ENCODE measurements around the gene SLX1A. TPM values are rescaled to one million over a fixed set of nuclear protein-coding genes. Genes with fewer than 3 reads are reported as not detected.
"Not testable (repeated sequence)": the region's sequence is repeated elsewhere in the genome, so short reads cannot be mapped to it uniquely, and the experiment has no call there.

The SLX1A gene
- total and polyA plus RNA-seq, 2 donors (not counting 1 experiment from before 2014, with no cell fraction given): 64.6 to 108 TPM

GRCh38 chr16:30194172-30194925 is 674 bp downstream of the SLX1A start:
- intact Hi-C loops (cut with micrococcal nuclease); H3K4me2 ChIP-seq (replicated peaks; ENCODE audit: low read depth, low read length, poor library complexity, severe bottlenecking); H3K27me3 Mint-ChIP-seq; POLR2A ChIA-PET; H3K27ac ChIP-seq (ENCODE audit: low read length in 2 of 2); H3K9me3 Mint-ChIP-seq (ENCODE audit: insufficient read depth); H3K9ac ChIP-seq (ENCODE audit: low read length); H3K4me3 Mint-ChIP-seq; H3K27me3 ChIP-seq (replicated peaks in 1 of 4; ENCODE audit: control extremely low read depth in 1 of 4, control insufficient read depth in 3 of 4, insufficient read depth in 4 of 4, low read length in 3 of 4); H3K79me2 ChIP-seq (ENCODE audit: control insufficient read depth, insufficient read depth, low read length); CTCF ChIA-PET; DNase-seq; H3K27ac Mint-ChIP-seq; H2AFZ ChIP-seq (ENCODE audit: insufficient read depth, low read depth, low read length, poor library complexity, severe bottlenecking); H4K20me1 ChIP-seq (ENCODE audit: control insufficient read depth, insufficient read depth, low read length, poor library complexity, severe bottlenecking); H3K4me1 Mint-ChIP-seq; H3K9me3 ChIP-seq (ENCODE audit: control extremely low read depth in 1 of 3, control insufficient read depth in 2 of 3, insufficient read depth in 1 of 3, low read length in 2 of 3); H3K4me1 ChIP-seq (ENCODE audit: control insufficient read depth in 2 of 2, insufficient read depth in 2 of 2, low read length in 2 of 2); H3K36me3 ChIP-seq (replicated peaks in 1 of 2; ENCODE audit: control extremely low read depth in 1 of 2, control insufficient read depth in 1 of 2, extremely low read depth in 1 of 2, insufficient read depth in 2 of 2, low read length in 1 of 2): not testable (repeated sequence)
- WGBS (ENCODE audit: insufficient coverage): 3% methylated on average over 6 of the region's 60 CpGs
- ATAC-seq (ENCODE audit: low read depth): peak; percentile 68
- H3K4me3 ChIP-seq (ENCODE audit: control extremely low read depth in 1 of 5, extremely low read depth in 1 of 5, insufficient read depth in 1 of 5, low read depth in 2 of 5, low read length in 4 of 5): peak overlapping the region in 3 of 5 experiments; percentile 21 to 49 (median 38)

- H3K9me3 Mint-ChIP-seq (ENCODE audit: insufficient read depth); H3K27me3 Mint-ChIP-seq; H3K4me1 ChIP-seq (ENCODE audit: control insufficient read depth in 2 of 2, insufficient read depth in 2 of 2, low read length in 2 of 2); H3K9me3 ChIP-seq (ENCODE audit: control extremely low read depth in 1 of 3, control insufficient read depth in 2 of 3, insufficient read depth in 1 of 3, low read length in 2 of 3); H3K27me3 ChIP-seq (replicated peaks in 1 of 4; ENCODE audit: control extremely low read depth in 1 of 4, control insufficient read depth in 3 of 4, insufficient read depth in 4 of 4, low read length in 3 of 4); intact Hi-C loops (cut with micrococcal nuclease); H3K4me3 ChIP-seq (ENCODE audit: control extremely low read depth in 1 of 5, extremely low read depth in 1 of 5, insufficient read depth in 1 of 5, low read depth in 2 of 5, low read length in 4 of 5); H3K79me2 ChIP-seq (ENCODE audit: control insufficient read depth, insufficient read depth, low read length); ATAC-seq (ENCODE audit: low read depth); H3K4me1 Mint-ChIP-seq; H4K20me1 ChIP-seq (ENCODE audit: control insufficient read depth, insufficient read depth, low read length, poor library complexity, severe bottlenecking); CTCF ChIA-PET; H3K4me3 Mint-ChIP-seq; H3K9ac ChIP-seq (ENCODE audit: low read length); H3K27ac ChIP-seq (ENCODE audit: low read length in 2 of 2); H3K36me3 ChIP-seq (replicated peaks in 1 of 2; ENCODE audit: control extremely low read depth in 1 of 2, control insufficient read depth in 1 of 2, extremely low read depth in 1 of 2, insufficient read depth in 2 of 2, low read length in 1 of 2); H2AFZ ChIP-seq (ENCODE audit: insufficient read depth, low read depth, low read length, poor library complexity, severe bottlenecking); DNase-seq; H3K27ac Mint-ChIP-seq; H3K4me2 ChIP-seq (replicated peaks; ENCODE audit: low read depth, low read length, poor library complexity, severe bottlenecking); POLR2A ChIA-PET: not testable (repeated sequence)
- WGBS (ENCODE audit: insufficient coverage): no CpG with 5 or more reads among the region's 2 CpGs
Observed at GRCh38 chr16:30197001-30197400, 3.3 kb downstream of the SLX1A start.

GRCh38 chr16:30199049-30199448 is 5.4 kb downstream of the SLX1A start, which contains the start of gene SULT1A3:
TSS of gene SULT1A3 (plus strand) at chr16:30199255. CDS start at chr16:30200729, 1,474 bp downstream.
- H3K9me3 ChIP-seq (ENCODE audit: control extremely low read depth in 1 of 3, control insufficient read depth in 2 of 3, insufficient read depth in 1 of 3, low read length in 2 of 3); intact Hi-C loops (cut with micrococcal nuclease); H3K4me2 ChIP-seq (replicated peaks; ENCODE audit: low read depth, low read length, poor library complexity, severe bottlenecking); H3K27me3 ChIP-seq (replicated peaks in 1 of 4; ENCODE audit: control extremely low read depth in 1 of 4, control insufficient read depth in 3 of 4, insufficient read depth in 4 of 4, low read length in 3 of 4); H3K9me3 Mint-ChIP-seq (ENCODE audit: insufficient read depth); H3K36me3 ChIP-seq (replicated peaks in 1 of 2; ENCODE audit: control extremely low read depth in 1 of 2, control insufficient read depth in 1 of 2, extremely low read depth in 1 of 2, insufficient read depth in 2 of 2, low read length in 1 of 2); H3K27ac Mint-ChIP-seq; H3K4me1 Mint-ChIP-seq; CTCF ChIA-PET; H3K27me3 Mint-ChIP-seq; H3K9ac ChIP-seq (ENCODE audit: low read length); H3K4me1 ChIP-seq (ENCODE audit: control insufficient read depth in 2 of 2, insufficient read depth in 2 of 2, low read length in 2 of 2); H3K79me2 ChIP-seq (ENCODE audit: control insufficient read depth, insufficient read depth, low read length); DNase-seq; H3K27ac ChIP-seq (ENCODE audit: low read length in 2 of 2); H4K20me1 ChIP-seq (ENCODE audit: control insufficient read depth, insufficient read depth, low read length, poor library complexity, severe bottlenecking); H2AFZ ChIP-seq (ENCODE audit: insufficient read depth, low read depth, low read length, poor library complexity, severe bottlenecking); POLR2A ChIA-PET; H3K4me3 Mint-ChIP-seq; H3K4me3 ChIP-seq (ENCODE audit: control extremely low read depth in 1 of 5, extremely low read depth in 1 of 5, insufficient read depth in 1 of 5, low read depth in 2 of 5, low read length in 4 of 5); ATAC-seq (ENCODE audit: low read depth): not testable (repeated sequence)
- WGBS (ENCODE audit: insufficient coverage): no CpG with 5 or more reads among the region's 3 CpGs

- H3K27ac ChIP-seq (ENCODE audit: low read length in 2 of 2); H3K9me3 ChIP-seq (ENCODE audit: control extremely low read depth in 1 of 3, control insufficient read depth in 2 of 3, insufficient read depth in 1 of 3, low read length in 2 of 3); H3K27me3 Mint-ChIP-seq; H3K4me1 ChIP-seq (ENCODE audit: control insufficient read depth in 2 of 2, insufficient read depth in 2 of 2, low read length in 2 of 2); H3K36me3 ChIP-seq (replicated peaks in 1 of 2; ENCODE audit: control extremely low read depth in 1 of 2, control insufficient read depth in 1 of 2, extremely low read depth in 1 of 2, insufficient read depth in 2 of 2, low read length in 1 of 2); intact Hi-C loops (cut with micrococcal nuclease); H3K4me3 ChIP-seq (ENCODE audit: control extremely low read depth in 1 of 5, extremely low read depth in 1 of 5, insufficient read depth in 1 of 5, low read depth in 2 of 5, low read length in 4 of 5); H3K27me3 ChIP-seq (replicated peaks in 1 of 4; ENCODE audit: control extremely low read depth in 1 of 4, control insufficient read depth in 3 of 4, insufficient read depth in 4 of 4, low read length in 3 of 4); H3K4me3 Mint-ChIP-seq; POLR2A ChIA-PET; H3K79me2 ChIP-seq (ENCODE audit: control insufficient read depth, insufficient read depth, low read length); DNase-seq; CTCF ChIA-PET; H3K9me3 Mint-ChIP-seq (ENCODE audit: insufficient read depth); ATAC-seq (ENCODE audit: low read depth); H3K27ac Mint-ChIP-seq; H3K4me2 ChIP-seq (replicated peaks; ENCODE audit: low read depth, low read length, poor library complexity, severe bottlenecking); H3K9ac ChIP-seq (ENCODE audit: low read length); H2AFZ ChIP-seq (ENCODE audit: insufficient read depth, low read depth, low read length, poor library complexity, severe bottlenecking); H3K4me1 Mint-ChIP-seq; H4K20me1 ChIP-seq (ENCODE audit: control insufficient read depth, insufficient read depth, low read length, poor library complexity, severe bottlenecking): not testable (repeated sequence)
- WGBS (ENCODE audit: insufficient coverage): no CpG with 5 or more reads among the region's 15 CpGs
Observed at GRCh38 chr16:30199608-30200343, 6.1 kb downstream of the SLX1A start.
